ENCODE results near the gene PRICKLE3. TPM values are rescaled to one million over a fixed set of nuclear protein-coding genes. Genes with fewer than 3 reads are reported as not detected.

The PRICKLE3 gene
- total RNA-seq, 2 experiments from 2014 or later: 9.9 to 16.7 TPM

DNA sequence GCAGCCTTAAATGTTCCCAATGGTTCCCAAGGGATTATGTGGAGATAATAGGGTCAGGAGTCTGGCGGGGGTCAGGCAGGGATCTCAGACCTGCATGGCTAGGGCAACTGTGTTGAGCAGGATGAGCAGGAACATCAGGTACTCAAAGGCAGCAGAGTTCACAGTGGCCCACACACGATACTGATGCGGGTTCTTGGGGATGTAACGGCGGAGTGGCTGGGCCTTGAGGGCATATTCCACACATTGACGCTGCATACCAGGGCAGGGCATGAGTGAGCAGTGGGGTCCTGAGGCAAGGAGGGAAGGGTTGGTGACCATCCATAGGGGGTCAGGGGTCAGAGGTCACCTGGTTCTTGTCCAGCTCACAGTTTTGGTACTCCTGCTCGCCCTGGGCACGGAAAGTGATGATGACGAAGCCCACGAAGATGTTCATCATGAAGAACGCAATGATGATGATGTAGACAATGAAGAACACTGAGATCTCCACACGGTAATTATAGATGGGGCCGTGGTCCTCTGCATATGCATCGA lies 28.9 kb upstream of the PRICKLE3 start:
- no peaks in the 10 kb centered on the region for H3K9me2 ChIP-seq (ENCODE audit: insufficient read depth, low read length)
- intact Hi-C loops (cut with micrococcal nuclease; ENCODE audit: unreplicated experiment): no loop called here
- no peaks in the 10 kb centered on the region for H3K9me3 ChIP-seq (ENCODE audit: low read length)
- ChIA-PET CTCF (ENCODE audit: unreplicated experiment) (no interaction called here), POLR2A (no interaction called here)
- H3K36me3 ChIP-seq (ENCODE audit: insufficient read depth, low read length): no peaks in the 10 kb centered on the region
- H2AFZ ChIP-seq (ENCODE audit: low read length): no peak overlapping the region
- H3K4me1 ChIP-seq (ENCODE audit: insufficient read depth, low read length, poor library complexity, severe bottlenecking): no peaks in the 10 kb centered on the region
- no peak for TF ChIP-seq EZH2phosphoT487 (IDR thresholded peaks at IDR 0.05; ENCODE audit: borderline replicate concordance, low read depth, low read length)
- TF ChIP-seq, protein P1, sequence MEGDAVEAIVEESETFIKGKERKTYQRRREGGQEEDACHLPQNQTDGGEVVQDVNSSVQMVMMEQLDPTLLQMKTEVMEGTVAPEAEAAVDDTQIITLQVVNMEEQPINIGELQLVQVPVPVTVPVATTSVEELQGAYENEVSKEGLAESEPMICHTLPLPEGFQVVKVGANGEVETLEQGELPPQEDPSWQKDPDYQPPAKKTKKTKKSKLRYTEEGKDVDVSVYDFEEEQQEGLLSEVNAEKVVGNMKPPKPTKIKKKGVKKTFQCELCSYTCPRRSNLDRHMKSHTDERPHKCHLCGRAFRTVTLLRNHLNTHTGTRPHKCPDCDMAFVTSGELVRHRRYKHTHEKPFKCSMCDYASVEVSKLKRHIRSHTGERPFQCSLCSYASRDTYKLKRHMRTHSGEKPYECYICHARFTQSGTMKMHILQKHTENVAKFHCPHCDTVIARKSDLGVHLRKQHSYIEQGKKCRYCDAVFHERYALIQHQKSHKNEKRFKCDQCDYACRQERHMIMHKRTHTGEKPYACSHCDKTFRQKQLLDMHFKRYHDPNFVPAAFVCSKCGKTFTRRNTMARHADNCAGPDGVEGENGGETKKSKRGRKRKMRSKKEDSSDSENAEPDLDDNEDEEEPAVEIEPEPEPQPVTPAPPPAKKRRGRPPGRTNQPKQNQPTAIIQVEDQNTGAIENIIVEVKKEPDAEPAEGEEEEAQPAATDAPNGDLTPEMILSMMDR (conservative IDR thresholded peaks at IDR 0.05; ENCODE audit: low read length): no peak
- H3K79me2 ChIP-seq (ENCODE audit: insufficient read depth, low read depth, low read length): no peaks in the 10 kb centered on the region
- H3K27ac ChIP-seq (ENCODE audit: low read depth, low read length, poor library complexity, severe bottlenecking): no peak overlapping the region
- DNase-seq (ENCODE audit: low spot score): no peak
- no peaks in the 10 kb centered on the region for H4K20me1 ChIP-seq (ENCODE audit: insufficient read depth, low read length)
- no peak overlapping the region for H3K4me3 ChIP-seq (ENCODE audit: low read depth, low read length, poor library complexity, severe bottlenecking)
- no peak overlapping the region for H3K4me2 ChIP-seq (ENCODE audit: low read length)
- BruUV-seq (replicated peaks): no TSS peak

DNA sequence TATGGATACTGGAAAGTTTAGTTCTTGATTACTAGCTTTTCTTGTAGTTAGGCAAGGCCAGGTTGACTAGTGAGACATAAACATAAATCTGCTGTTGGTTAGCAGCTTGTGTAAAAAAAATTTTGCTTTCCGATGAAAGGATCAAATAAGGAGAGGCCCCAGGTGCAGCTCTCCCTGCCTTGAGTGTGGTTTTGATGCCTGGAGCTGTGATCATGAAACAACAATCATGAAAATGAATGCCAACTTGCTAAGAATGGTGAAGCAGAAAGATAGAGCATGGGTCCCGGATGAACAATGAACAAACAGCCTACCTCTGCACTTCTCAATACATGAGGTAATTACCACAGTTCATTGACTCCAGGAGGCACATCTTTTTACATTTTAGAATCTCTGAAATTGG lies 28.2 kb upstream of the PRICKLE3 start:
- H3K9me2 ChIP-seq (ENCODE audit: insufficient read depth, low read length): no peaks in the 10 kb centered on the region
- H2AFZ ChIP-seq (ENCODE audit: low read length): no peak overlapping the region
- no peaks in the 10 kb centered on the region for H3K36me3 ChIP-seq (ENCODE audit: insufficient read depth, low read length)
- no peaks in the 10 kb centered on the region for H3K4me1 ChIP-seq (ENCODE audit: insufficient read depth, low read length, poor library complexity, severe bottlenecking)
- CTCF ChIA-PET (ENCODE audit: unreplicated experiment): no interaction called here
- no peak overlapping the region for H3K4me2 ChIP-seq (ENCODE audit: low read length)
- no peak for DNase-seq (ENCODE audit: low spot score)
- no peaks in the 10 kb centered on the region for H3K9me3 ChIP-seq (ENCODE audit: low read length)
- TF ChIP-seq EZH2phosphoT487 (IDR thresholded peaks at IDR 0.05; ENCODE audit: borderline replicate concordance, low read depth, low read length): no peak
- TF ChIP-seq, protein P1 (conservative IDR thresholded peaks at IDR 0.05; ENCODE audit: low read length): no peak
- intact Hi-C loops (cut with micrococcal nuclease; ENCODE audit: unreplicated experiment): no loop called here
- H3K27ac ChIP-seq (ENCODE audit: low read depth, low read length, poor library complexity, severe bottlenecking): no peak overlapping the region
- no peaks in the 10 kb centered on the region for H3K79me2 ChIP-seq (ENCODE audit: insufficient read depth, low read depth, low read length)
- no TSS peak for BruUV-seq (replicated peaks)
- H4K20me1 ChIP-seq (ENCODE audit: insufficient read depth, low read length): no peaks in the 10 kb centered on the region
- no peak overlapping the region for H3K4me3 ChIP-seq (ENCODE audit: low read depth, low read length, poor library complexity, severe bottlenecking)
- POLR2A ChIA-PET: no interaction called here

DNA sequence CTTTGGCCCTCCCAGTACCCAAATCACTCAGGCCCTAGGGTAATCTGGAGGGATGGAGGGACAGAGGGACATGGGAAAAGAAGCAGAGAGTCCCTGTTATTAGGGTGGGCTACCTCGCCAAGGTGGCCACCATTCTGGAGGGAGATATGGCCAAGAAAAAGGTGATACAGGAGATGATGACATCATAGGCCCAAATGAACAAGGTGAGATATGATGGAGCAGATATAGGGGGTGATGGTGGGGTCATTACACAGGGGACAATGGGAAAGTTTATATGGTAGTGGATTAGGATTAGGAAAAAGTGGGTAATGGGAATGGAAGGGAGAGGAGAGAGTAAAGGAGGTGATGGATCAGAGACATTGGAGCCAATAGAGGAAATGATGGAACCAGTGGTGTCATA lies 26.7 kb upstream of the PRICKLE3 start:
- POLR2A ChIA-PET: no interaction called here
- H3K27ac ChIP-seq (ENCODE audit: low read depth, low read length, poor library complexity, severe bottlenecking): no peak overlapping the region
- no peak for DNase-seq (ENCODE audit: low spot score)
- no peaks in the 10 kb centered on the region for H3K36me3 ChIP-seq (ENCODE audit: insufficient read depth, low read length)
- H3K4me3 ChIP-seq (ENCODE audit: low read depth, low read length, poor library complexity, severe bottlenecking): no peak overlapping the region
- intact Hi-C loops (cut with micrococcal nuclease; ENCODE audit: unreplicated experiment): no loop called here
- no peak overlapping the region for H2AFZ ChIP-seq (ENCODE audit: low read length)
- H3K9me3 ChIP-seq (ENCODE audit: low read length): no peaks in the 10 kb centered on the region
- H3K9me2 ChIP-seq (ENCODE audit: insufficient read depth, low read length): no peaks in the 10 kb centered on the region
- no peaks in the 10 kb centered on the region for H3K4me1 ChIP-seq (ENCODE audit: insufficient read depth, low read length, poor library complexity, severe bottlenecking)
- CTCF ChIA-PET (ENCODE audit: unreplicated experiment): no interaction called here
- H3K79me2 ChIP-seq (ENCODE audit: insufficient read depth, low read depth, low read length): no peaks in the 10 kb centered on the region
- BruUV-seq (replicated peaks): no TSS peak
- TF ChIP-seq, protein P1 (conservative IDR thresholded peaks at IDR 0.05; ENCODE audit: low read length): no peak
- no peak for TF ChIP-seq EZH2phosphoT487 (IDR thresholded peaks at IDR 0.05; ENCODE audit: borderline replicate concordance, low read depth, low read length)
- no peak overlapping the region for H3K4me2 ChIP-seq (ENCODE audit: low read length)
- no peaks in the 10 kb centered on the region for H4K20me1 ChIP-seq (ENCODE audit: insufficient read depth, low read length)
